Limb (tissue), 2 donors: ENCODE results near the gene PLRG1.
A peak's percentile ranks its signal among the peaks of the same experiment; 100 is the strongest.
"Not testable (repeated sequence)": the region's sequence is repeated elsewhere in the genome, so short reads cannot be mapped to it uniquely, and the experiment has no call there.

ENCODE experiments used
- DNase-seq, 2 donors: peaks; one replicate each; pipeline ENCODE4 v3.0.0-alpha.2; 2016; ENCODE audit errors: extremely low spot score in 2 of 2

PLRG1 gene

DNA sequence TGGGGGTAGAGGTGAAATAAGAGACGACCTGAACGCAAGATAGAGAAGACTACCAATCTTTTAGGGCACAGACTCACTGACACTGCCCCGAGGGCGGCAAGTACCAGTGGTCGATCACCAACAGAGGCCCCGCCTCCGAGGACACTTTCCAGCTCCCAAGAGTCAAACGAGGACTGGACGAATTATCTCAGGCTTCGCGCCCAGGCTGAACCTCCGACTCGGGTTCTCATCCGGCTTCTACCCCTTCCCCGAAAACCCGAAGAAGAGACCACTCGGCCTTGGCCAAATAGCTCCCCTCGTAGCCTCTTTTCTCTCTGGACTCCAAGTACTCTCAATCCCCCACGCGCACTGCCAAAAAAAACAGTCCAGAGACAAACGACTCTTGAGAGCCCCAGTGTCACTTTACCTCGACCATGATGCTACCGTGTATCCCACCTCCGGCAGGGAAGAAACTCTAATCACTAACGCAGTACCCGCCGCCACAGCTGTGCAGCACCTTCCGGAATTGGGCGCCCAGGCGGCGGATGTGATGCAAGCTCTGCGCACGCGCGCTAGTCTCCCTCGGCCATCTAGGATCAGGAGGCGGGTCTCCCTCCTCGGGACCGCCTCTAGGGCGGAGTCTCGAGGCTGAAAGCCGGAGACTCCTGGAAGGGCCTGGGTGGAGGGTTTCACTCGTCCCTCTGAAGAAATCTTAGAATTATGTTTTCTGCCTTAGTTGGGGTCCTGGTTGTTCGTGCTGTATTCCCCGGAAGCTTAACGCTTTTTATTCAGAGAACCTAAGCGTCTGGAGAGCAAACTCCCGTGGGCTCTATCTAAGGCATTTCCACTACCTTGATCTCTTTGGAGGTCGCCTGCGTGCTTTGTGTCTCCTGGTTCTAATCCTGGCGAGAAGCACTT is at the start of gene PLRG1:
Gene PLRG1 (minus strand): TSS at position 507 of the 897 bp plus-strand sequence. CDS start 92 bp downstream, at position 415.
- DNase-seq, result peak; percentile 97 to 98

GRCh38 chr4:154597798-154598774 is 47.9 kb upstream of the PLRG1 start:
- DNase-seq, result no peak

- DNase-seq, result not testable (repeated sequence)
These were observed 47.1 kb upstream of the PLRG1 start for GRCh38 chr4:154597281-154597680.

GRCh38 chr4:154595807-154596206 is 45.6 kb upstream of the PLRG1 start:
- no peak for DNase-seq

DNA sequence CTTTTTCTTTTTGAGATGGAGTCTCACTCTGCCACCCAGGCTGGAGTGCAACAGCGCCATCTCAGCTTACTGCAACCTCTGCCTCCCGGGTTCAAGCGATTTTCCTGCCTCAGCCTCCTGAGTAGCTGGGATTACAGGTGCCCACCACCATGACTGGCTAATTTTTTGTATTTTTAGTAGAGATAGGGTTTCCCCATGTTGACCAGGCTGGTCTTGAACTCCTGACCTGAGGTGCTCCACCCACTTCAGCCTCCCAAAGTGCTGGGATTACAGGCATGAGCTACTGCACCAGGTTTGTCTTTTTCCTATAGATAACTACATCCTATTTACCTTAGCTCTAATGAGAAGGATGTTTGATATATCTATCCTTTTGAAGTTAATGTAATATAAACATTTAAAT is 44.1 kb upstream of the PLRG1 start:
- DNase-seq, result not testable (repeated sequence)

DNA sequence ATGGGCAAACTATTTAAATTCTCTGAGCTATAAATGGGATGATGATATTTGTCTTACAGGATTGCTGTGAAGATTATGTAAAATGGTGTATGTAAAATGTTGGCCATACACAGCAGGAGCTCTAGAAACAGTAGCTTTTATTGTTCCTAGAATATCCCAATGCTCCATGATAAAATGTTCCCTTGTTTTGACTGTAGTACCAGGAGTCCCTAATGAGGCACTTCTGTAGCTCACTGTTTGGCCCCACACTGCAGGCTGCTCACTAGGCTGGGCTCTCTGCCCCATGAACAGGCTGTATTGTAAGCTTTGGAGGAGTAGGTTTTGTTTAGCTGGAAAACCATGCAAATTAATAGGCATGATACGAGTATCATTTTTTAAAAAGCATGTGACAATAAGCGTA is 43.7 kb upstream of the PLRG1 start:
- DNase-seq, result no peak

DNA sequence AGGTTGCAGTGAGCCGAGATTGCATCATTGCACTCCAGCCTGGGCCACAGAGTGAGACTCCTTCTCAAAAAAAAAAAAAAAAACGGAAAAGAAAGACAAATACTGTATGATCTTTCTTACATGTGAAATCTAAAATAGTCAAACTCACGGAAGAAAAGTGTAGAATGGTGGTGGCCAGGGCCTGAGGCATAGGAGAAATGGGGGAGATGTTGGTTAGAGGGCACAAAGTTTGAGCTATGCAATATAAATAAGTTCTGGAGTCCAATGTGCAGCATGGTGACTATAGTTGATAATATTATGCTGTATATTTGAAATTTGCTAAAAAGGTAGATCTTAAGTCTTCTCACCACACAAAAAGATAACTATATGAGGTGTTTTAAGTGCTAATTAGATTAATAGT is 41.7 kb upstream of the PLRG1 start:
- no peak for DNase-seq

- no peak for DNase-seq
These were observed 40.3 kb upstream of the PLRG1 start, which contains the start of gene FGA for GRCh38 chr4:154590329-154591006. TSS of gene FGA (minus strand) at chr4:154590742. CDS start at chr4:154590687, 55 bp downstream.

DNA sequence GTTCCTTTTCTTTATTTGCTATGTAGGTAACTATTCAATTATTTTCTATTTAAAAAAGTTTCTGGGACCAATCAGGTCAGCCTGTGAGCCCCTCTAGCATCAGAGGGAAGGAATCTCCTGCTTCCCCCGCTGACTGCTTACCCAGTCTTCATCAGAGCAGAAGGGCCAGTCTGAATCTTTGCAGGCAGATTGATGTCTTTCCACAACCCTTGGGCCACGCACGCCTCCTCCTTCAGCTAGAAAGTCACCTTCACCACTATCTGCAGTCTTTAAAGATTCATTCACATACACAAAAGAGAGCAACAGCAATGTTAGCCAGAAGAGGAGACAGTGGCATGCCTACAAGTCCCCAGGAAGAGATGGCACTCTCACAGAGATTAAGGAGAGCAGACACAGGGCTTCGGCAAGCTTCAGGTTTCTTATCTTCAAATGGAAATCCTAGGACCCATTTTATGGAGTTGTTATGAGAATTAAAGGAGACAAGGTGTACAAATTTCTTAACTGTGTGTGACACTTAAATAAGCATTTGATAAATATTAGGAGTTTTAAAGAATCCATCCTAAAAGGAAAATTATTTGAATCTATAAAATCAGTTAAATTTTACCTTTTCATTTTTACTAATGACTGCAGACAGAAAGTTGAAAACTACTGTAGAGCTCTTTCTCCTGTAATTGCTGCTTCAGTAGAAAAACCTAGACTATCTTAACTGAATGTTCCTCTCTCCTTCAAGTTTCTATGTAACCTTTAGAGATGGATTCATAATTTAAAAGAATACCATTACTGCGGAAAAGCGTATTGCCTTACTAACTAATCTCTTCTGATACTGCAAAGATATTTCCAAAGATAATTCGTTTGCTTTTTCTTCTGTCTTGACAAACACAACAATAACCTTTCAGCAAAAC is 39.3 kb upstream of the PLRG1 start:
- no peak for DNase-seq

DNA sequence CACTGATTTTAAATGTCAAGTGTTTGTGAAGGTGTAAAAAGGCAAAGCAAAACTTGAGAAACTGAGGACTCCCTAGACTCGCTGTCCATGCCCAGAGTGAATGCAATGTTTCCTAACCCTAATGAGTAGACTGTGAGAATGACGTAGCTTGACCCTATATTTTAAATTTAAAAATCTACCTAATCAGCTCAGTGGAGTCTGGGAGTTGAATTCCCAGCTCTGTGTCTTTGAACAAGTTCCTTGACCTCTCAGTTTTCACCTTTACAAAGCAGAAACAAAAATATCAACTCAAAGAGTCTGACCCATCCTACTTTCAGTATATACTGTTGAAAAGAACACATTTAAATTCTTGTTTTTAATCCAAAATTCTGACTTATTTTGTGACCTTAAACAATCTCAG is 38.0 kb upstream of the PLRG1 start:
- DNase-seq, result no peak

GRCh38 chr4:154586296-154587033 is 36.3 kb upstream of the PLRG1 start:
- DNase-seq, result no peak

DNA sequence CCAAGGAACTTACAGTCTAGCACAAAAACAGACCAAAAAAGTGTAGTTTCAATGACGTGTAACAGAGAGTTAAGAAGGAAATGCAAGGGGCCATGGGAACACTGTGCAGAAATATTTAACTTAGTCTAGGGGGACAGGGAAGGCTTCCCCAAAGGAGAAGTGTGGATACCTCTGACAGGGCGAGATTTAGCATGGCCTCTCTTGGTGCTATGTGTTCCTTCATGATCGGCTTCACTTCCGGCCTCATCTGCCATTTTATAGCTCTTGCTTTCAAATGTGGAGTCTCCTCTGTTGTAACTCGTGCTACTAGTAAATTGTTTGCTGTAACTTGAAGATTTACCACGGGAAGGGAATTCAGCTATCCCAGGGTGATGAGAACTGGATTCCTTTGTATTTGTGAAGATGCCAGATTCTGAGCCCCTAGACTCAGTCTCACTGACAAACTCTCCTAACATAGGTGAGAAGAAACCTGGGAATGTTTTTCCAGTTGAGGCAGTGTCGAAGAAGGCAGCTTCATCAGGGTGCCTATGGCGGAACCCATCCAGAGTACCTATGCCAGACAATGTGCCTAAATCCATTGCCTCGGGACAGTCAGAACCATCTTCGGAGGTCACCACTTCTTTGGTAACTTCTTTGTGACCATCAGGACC is 35.3 kb upstream of the PLRG1 start:
- no peak for DNase-seq

DNA sequence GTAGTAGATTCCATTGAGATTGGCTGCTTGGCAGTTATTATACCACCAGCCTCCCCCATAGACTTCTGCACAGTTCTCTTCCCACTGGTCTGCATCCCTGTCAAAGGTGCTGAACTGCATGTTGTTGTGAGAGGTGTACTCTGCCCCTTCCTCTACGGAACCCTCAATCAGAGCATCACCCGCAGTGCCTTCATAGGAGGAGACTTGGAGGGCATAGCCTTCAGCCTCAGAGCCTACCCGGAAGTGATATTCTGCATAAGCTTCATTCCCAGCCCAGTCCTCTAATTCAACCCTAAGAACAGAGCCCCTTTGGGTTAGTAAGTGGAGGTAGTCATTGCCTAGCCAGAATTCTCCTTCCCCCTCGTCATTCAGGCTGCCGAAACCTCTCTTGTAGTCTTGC is 34.1 kb upstream of the PLRG1 start:
- DNase-seq, result no peak

- no peak for DNase-seq
These were observed 33.5 kb upstream of the PLRG1 start for GRCh38 chr4:154583677-154584076.

DNA sequence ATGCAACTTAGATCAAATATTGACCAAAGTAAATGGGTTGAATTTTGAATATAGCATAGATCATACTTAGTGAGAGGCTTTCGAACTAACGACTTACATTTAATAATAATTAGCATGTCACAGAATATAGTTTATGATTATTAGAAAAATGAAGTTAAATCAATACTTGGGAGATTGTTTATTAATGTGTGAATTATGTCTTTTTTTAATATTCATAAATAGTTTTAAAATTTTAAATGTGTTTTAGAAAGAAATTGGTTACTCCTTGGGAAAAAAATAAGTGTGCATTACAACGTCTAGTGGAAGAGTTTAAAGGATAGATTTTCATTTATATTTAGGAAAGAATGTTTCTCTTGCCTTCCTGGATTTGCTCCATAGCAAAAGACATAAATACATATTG is 33.0 kb upstream of the PLRG1 start:
- no peak for DNase-seq

DNA sequence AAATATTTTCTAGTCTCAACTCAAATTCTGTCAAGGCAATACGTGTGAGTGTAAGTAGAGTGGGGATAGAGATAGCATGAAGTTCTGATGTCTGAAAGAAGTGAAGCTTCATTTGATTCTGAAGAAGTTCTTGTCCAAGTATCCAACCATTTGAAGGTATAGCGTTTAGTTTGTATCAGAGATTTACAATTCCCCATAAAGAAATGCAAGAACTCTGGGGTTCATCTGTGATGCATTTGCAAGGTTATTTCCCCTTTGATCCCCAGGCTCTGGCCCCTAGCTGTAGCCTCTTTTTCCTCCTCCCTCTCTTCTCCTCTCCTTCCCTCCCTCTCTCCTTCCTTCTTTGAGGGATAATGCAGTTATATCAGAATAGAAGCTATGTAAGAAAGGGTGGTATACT is 32.5 kb upstream of the PLRG1 start:
- no peak for DNase-seq

DNA sequence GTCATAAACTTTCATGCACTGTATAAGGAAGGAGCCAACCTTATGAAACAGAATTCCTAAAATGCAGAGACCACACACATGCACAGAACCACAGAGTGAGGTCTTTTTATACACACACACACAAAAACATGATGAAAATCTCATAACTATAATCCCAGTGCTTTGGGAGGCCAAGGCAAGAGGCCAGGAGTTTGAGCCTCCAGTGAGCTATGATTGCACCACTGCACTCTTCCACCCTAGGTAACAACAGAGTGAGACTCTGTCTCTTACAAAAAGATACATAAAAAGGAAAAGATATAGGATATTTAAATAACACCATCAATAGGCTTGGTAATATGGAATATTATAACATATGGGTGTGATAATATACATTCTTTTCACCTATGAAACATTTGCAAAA is 29.7 kb upstream of the PLRG1 start:
- DNase-seq, result no peak

GRCh38 chr4:154578919-154579318 is 28.7 kb upstream of the PLRG1 start:
- DNase-seq, result no peak

DNA sequence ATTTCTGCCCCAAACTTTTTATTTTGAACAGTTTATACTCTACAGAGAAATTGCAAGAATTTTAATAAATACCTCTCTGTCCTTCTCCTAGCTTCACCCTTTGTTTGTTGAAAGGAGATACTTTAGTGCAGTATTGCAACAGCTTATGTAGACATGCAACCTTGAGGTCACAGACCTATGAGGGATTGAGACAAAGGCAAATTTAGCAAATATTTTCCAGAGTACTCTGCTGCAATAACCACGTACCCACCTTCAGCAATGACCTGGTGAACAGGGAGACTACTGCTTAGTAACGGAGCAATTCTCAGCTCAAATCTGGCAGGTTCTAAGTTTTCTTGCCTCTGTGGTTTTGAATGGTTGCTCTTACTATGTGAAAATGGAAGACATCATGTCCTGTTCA is 27.1 kb upstream of the PLRG1 start:
- no peak for DNase-seq
